Body of pancreas (tissue), 4 donors: ENCODE data around the gene AOC2. TPM values are rescaled to one million over a fixed set of nuclear protein-coding genes. Genes with fewer than 3 reads are reported as not detected.
"Not testable (repeated sequence)": the region's sequence is repeated elsewhere in the genome, so short reads cannot be mapped to it uniquely, and the experiment has no call there.

Source experiments
- ATAC-seq: fragments of 150-250 bp; one replicate; pipeline ENCODE4 v1.9.1; 2016
- DNase-seq, 4 donors: peaks; one replicate each; pipeline ENCODE4 v3.0.0-alpha.2; 2019
- H3K27ac ChIP-seq, 4 donors: fragments of 200-600 bp; sonication (generic); 1 replicate in 3 of 4; 2 replicates in 1 of 4; pipeline versions ENCODE4 v1.5.1 to v1.6.1; 2016 to 2019; ENCODE audit warnings: mild to moderate bottlenecking in 1 of 4, mixed read lengths in 1 of 4, moderate library complexity in 1 of 4
- H3K27me3 ChIP-seq, 2 donors: fragments of 200-600 bp; sonication (generic); one replicate each; pipeline ENCODE4 v1.6.0; 2016; ENCODE audit warnings: mild to moderate bottlenecking in 1 of 2
- H3K36me3 ChIP-seq, 2 donors: fragments of 200-600 bp; sonication (generic); replicated peaks in 1 of 2; 2 replicates each; pipeline ENCODE4 v1.5.1; 2016; ENCODE audit warnings: low read depth in 2 of 2; ENCODE audit not compliant: insufficient read depth in 1 of 2
- H3K4me1 ChIP-seq: fragments of 200-600 bp; sonication (generic); one replicate; pipeline ENCODE4 v1.6.0; 2016
- H3K4me3 ChIP-seq, 2 donors: fragments of 200-600 bp; sonication (generic); 1 replicate in 1 of 2; 2 replicates in 1 of 2; pipeline ENCODE4 v1.5.1; 2016 to 2019
- H3K9me3 ChIP-seq, 3 donors: fragments of 200-600 bp; sonication (generic); 1 replicate in 2 of 3; 2 replicates in 1 of 3; pipeline ENCODE4 v1.5.1; 2016
- CTCF ChIP-seq, 7 experiments: fragments of 450-650 bp in 4 of 7; fragments of 200-600 bp in 3 of 7; sonication (generic) in 3 of 7; IDR thresholded peaks; one replicate each; pipeline ENCODE4 v1.5.1; 2016 to 2019; ENCODE audit warnings: antibody characterized with exemption in 7 of 7
- POLR2A ChIP-seq, 3 donors: fragments of 450-650 bp; IDR thresholded peaks; one replicate each; pipeline ENCODE4 v1.6.1; 2016; ENCODE audit warnings: antibody characterized with exemption in 3 of 3, mild to moderate bottlenecking in 2 of 3
- WGBS, 2 donors: methylation state at CpG; one replicate each; pipeline ENCODE4 v1.1.5; 2017; 5-methylcytosine and 5-hydroxymethylcytosine counted together
- intact Hi-C: fragments of 100-400 bp; cut with DNase I; formaldehyde crosslinking; loops from one replicate; pipeline ENCODE4 v1.15.1; 2023
- total RNA-seq, 2 donors: library from RNA; depleted of rRNA; stranded (reverse); fragments of >200 nt; gene quantifications; one replicate each; pipeline ENCODE4 v1.1.0, GENCODE V29; 2016

Gene AOC2
- total RNA-seq, 2 donors from 2014 or later, result 1.0 to 3.0 TPM

GRCh38 chr17:42868338-42868737, 24.0 kb downstream of the AOC2 start:
- Histone ChIP-seq H3K27ac (no peak overlapping the region), H3K9me3 (no peaks in the 10 kb centered on the region), H3K36me3 (no peaks in the 10 kb centered on the region), H3K4me1 (peaks cover 30% of the 10 kb centered on the region), H3K4me3 (no peak overlapping the region), H3K27me3 (no peaks in the 10 kb centered on the region)
- 95 to 96% methylated on average over 12 of the region's 12 CpGs for WGBS, 2 donors
- TF ChIP-seq CTCF (IDR thresholded peaks at IDR 0.05) (no peak), POLR2A (IDR thresholded peaks at IDR 0.05) (no peak)
- intact Hi-C loops, result no loop called here
- ATAC-seq (no peak), DNase-seq (no peak)

GRCh38 chr17:42871647-42872046, 27.3 kb downstream of the AOC2 start:
- H3K4me3 ChIP-seq, result no peak overlapping the region
- H3K36me3 ChIP-seq, result no peaks in the 10 kb centered on the region
- no peak overlapping the region for H3K27ac ChIP-seq
- DNase-seq (no peak), ATAC-seq (no peak)
- TF ChIP-seq CTCF (IDR thresholded peaks at IDR 0.05) (no peak), POLR2A (IDR thresholded peaks at IDR 0.05) (no peak)
- no peaks in the 10 kb centered on the region for H3K27me3 ChIP-seq
- no peaks in the 10 kb centered on the region for H3K9me3 ChIP-seq
- intact Hi-C loops, result no loop called here
- peaks cover 8% of the 10 kb centered on the region for H3K4me1 ChIP-seq
- WGBS, 2 donors, result 96 to 97% methylated on average over 3 to 4 of the region's 4 CpGs

- Histone ChIP-seq H3K27ac (no peak overlapping the region), H3K36me3 (no peaks in the 10 kb centered on the region), H3K27me3 (no peaks in the 10 kb centered on the region), H3K4me1 (peaks cover under 1% of the 10 kb centered on the region), H3K9me3 (no peaks in the 10 kb centered on the region), H3K4me3 (no peak overlapping the region)
- TF ChIP-seq CTCF (IDR thresholded peaks at IDR 0.05) (no peak), POLR2A (IDR thresholded peaks at IDR 0.05) (no peak)
- WGBS, 2 donors, result 92 to 95% methylated on average over 5 to 13 of the region's 13 CpGs
- intact Hi-C loops, result no loop called here
- ATAC-seq, result no peak
- DNase-seq, result no peak
These were observed 28.0 kb downstream of the AOC2 start for GRCh38 chr17:42872251-42872965.

- H3K4me1 ChIP-seq, result no peaks in the 10 kb centered on the region
- H3K27ac ChIP-seq, result no peak overlapping the region
- intact Hi-C loops, result no loop called here
- H3K9me3 ChIP-seq, result no peaks in the 10 kb centered on the region
- no peak overlapping the region for H3K4me3 ChIP-seq
- no peaks in the 10 kb centered on the region for H3K36me3 ChIP-seq
- TF ChIP-seq CTCF (IDR thresholded peaks at IDR 0.05), result no peak
- no peak for TF ChIP-seq POLR2A (IDR thresholded peaks at IDR 0.05)
- no peak for DNase-seq
- 91 to 92% methylated on average over 6 of the region's 6 CpGs for WGBS, 2 donors
- no peak for ATAC-seq
- no peaks in the 10 kb centered on the region for H3K27me3 ChIP-seq
These were observed 28.9 kb downstream of the AOC2 start for GRCh38 chr17:42873315-42873714.

GRCh38 chr17:42873932-42874695, 29.7 kb downstream of the AOC2 start:
- H3K9me3 ChIP-seq, H3K27me3 ChIP-seq, H3K27ac ChIP-seq, DNase-seq, H3K36me3 ChIP-seq, H3K4me1 ChIP-seq, ATAC-seq, H3K4me3 ChIP-seq, intact Hi-C loops: not testable (repeated sequence)
- 90 to 91% methylated on average over 5 to 6 of the region's 12 CpGs for WGBS, 2 donors
